ENCODE results near the gene TNS2.

TNS2 gene

GRCh38 chr12:53068811-53069585, 19.1 kb downstream of the TNS2 start:
- no peak for DNase-seq

- DNase-seq, result no peak
Observed at GRCh38 chr12:53069621-53070410, 20.0 kb downstream of the TNS2 start.

GRCh38 chr12:53070877-53071492, 21.1 kb downstream of the TNS2 start:
- no peak for DNase-seq

- DNase-seq, result no peak
Observed at GRCh38 chr12:53071591-53072551, 22.0 kb downstream of the TNS2 start.

GRCh38 chr12:53073881-53074280, 24.0 kb downstream of the TNS2 start:
- DNase-seq, result no peak

GRCh38 chr12:53074283-53074998, 24.6 kb downstream of the TNS2 start:
- DNase-seq, result no peak

- DNase-seq, result no peak
Observed at GRCh38 chr12:53074999-53075370, 25.1 kb downstream of the TNS2 start.

- DNase-seq, result no peak
Observed at GRCh38 chr12:53076461-53076860, 26.6 kb downstream of the TNS2 start.

GRCh38 chr12:53077030-53077429, 27.2 kb downstream of the TNS2 start:
- DNase-seq, result no peak

GRCh38 chr12:53078425-53079225, 28.8 kb downstream of the TNS2 start:
- peak; percentile 90 for DNase-seq

- DNase-seq, result peak; percentile 97
Observed at GRCh38 chr12:53079226-53080117, 29.6 kb downstream of the TNS2 start, which contains the start of gene SPRYD3. TSS of gene SPRYD3 (minus strand) at chr12:53079390. CDS start at chr12:53079333, 57 bp downstream.

- DNase-seq, result no peak
Observed at GRCh38 chr12:53082637-53083175, 32.8 kb downstream of the TNS2 start.

GRCh38 chr12:53086361-53086760, 36.5 kb downstream of the TNS2 start:
- DNase-seq, result no peak

- no peak for DNase-seq
Observed at GRCh38 chr12:53090105-53090504, 40.2 kb downstream of the TNS2 start.

- DNase-seq, result no peak
Observed at GRCh38 chr12:53090554-53090953, 40.7 kb downstream of the TNS2 start.

- DNase-seq, result no peak
Observed at GRCh38 chr12:53091756-53092155, 41.9 kb downstream of the TNS2 start.

- no peak for DNase-seq
Observed at GRCh38 chr12:53093777-53094393, 44.0 kb downstream of the TNS2 start.

GRCh38 chr12:53094394-53094787, 44.5 kb downstream of the TNS2 start:
- no peak for DNase-seq
